ENCODE measurements around the gene TMEM179.
"Not testable (repeated sequence)": the region's sequence is repeated elsewhere in the genome, so short reads cannot be mapped to it uniquely, and the experiment has no call there.

The TMEM179 gene

DNA sequence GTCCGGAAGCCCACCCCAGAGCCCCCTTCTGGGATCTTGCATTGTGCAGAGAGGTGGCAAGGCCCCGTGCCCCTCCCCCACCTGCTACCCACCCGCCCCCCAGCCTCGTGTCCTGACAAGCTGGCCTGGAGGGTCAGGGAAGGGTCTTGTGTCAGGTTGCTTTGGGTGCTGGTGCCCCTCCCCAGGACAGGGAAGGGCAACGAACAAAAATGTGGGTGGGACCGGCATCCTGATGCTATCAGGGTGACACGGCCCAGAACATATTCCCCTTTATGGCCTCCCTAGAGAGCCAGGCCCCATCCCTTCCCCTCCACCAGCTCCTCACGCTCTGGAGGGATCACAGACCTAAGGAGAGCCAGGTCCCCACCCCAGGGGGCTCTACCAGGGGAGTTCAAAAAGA lies 38.7 kb upstream of the TMEM179 start:
- Histone ChIP-seq H3K9ac (ENCODE audit: low read length) (no peak overlapping the region), H3K4me1 (ENCODE audit: control insufficient read depth, insufficient read depth, low read length) (no peaks in the 10 kb centered on the region), H3K27me3 (ENCODE audit: control insufficient read depth, insufficient read depth, low read length) (peaks cover 8% of the 10 kb centered on the region), H3K27ac (ENCODE audit: low read depth, low read length) (no peak overlapping the region), H3K4me3 (ENCODE audit: low read length) (no peak overlapping the region), H3K36me3 (ENCODE audit: control insufficient read depth, insufficient read depth, low read length) (no peaks in the 10 kb centered on the region)

DNA sequence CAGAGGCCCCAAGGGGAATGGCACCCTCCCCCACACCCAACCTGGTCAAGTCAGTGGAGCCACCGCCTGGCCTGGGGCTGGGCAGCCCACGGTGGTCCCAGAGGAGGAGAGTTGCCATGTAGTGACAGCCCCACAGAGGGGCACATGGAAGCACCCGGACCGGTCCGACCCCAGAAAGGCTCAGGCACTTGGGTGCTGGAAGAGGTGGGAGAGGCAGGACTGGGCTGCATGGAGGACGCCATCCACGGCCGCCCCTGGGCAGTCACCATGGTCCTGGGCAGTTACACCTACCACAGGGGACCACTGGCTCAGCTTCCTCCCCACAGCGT lies 37.9 kb upstream of the TMEM179 start:
- Histone ChIP-seq H3K27me3 (ENCODE audit: control insufficient read depth, insufficient read depth, low read length) (peaks cover 8% of the 10 kb centered on the region), H3K36me3 (ENCODE audit: control insufficient read depth, insufficient read depth, low read length) (no peaks in the 10 kb centered on the region), H3K27ac (ENCODE audit: low read depth, low read length) (no peak overlapping the region), H3K9ac (ENCODE audit: low read length) (no peak overlapping the region), H3K4me3 (ENCODE audit: low read length) (no peak overlapping the region), H3K4me1 (ENCODE audit: control insufficient read depth, insufficient read depth, low read length) (no peaks in the 10 kb centered on the region)

DNA sequence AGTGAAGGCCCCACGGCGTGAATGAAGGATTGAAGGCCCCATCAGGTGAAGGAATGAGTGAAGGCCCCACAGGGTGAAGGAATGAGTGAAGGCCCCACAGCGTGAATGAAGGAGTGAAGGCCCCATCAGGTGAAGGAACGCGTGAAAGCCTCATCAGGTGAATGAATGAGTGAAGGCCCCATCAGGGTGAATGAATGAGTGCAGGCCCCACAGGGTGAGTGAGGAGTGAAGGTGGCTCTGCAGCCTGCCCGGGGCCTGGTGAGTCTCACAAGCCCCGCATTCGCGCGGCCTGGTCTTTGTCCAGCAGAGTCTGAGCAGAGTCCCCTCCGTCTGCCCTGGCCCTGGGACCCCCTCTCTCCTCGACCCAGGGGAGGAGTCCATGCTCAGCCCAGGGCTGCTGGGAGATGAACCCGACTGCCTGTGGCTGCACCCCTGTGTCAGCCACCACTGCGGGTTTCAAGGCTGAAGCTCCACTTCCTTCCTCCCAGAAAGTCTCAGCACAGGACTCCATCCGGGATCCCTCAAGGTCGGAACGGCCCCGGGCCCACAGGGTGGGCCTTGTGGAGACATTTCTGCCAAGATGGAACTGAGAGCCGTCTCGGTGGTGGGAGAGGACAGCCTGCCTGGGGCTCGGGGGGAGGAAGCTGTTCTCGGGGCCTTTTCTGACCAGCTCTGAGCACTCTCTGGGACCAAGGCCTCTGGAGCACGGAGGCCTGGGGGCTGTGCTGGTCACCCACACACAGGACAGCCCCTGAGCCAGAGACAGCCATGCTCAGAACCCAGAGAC lies 37.4 kb upstream of the TMEM179 start:
- H3K9ac ChIP-seq (ENCODE audit: low read length), result no peak overlapping the region
- H3K27me3 ChIP-seq (ENCODE audit: control insufficient read depth, insufficient read depth, low read length), result peaks cover 8% of the 10 kb centered on the region
- no peaks in the 10 kb centered on the region for H3K36me3 ChIP-seq (ENCODE audit: control insufficient read depth, insufficient read depth, low read length)
- H3K4me3 ChIP-seq (ENCODE audit: low read length), result no peak overlapping the region
- H3K27ac ChIP-seq (ENCODE audit: low read depth, low read length), result no peak overlapping the region
- H3K4me1 ChIP-seq (ENCODE audit: control insufficient read depth, insufficient read depth, low read length), result no peaks in the 10 kb centered on the region

DNA sequence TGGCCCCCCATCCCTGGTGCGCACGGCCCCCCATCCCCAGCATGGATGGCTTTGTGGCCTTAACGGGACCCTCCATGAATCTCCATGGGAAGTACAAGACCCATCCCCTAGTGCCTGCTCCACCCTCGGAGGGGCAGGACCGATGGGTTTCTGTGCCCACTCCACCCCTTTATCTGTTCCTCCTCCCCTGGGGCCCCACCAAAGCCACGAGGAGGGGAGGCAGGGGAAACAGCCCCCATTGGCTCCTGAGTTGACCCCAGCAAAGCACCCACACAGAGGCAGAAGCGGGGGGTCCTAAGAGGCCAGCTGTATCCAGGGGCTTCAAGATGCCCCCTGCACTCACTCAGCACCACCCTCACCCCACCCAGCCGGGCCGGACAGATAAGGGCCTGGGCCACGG lies 36.1 kb upstream of the TMEM179 start:
- Histone ChIP-seq H3K9ac (ENCODE audit: low read length) (no peak overlapping the region), H3K36me3 (ENCODE audit: control insufficient read depth, insufficient read depth, low read length) (no peaks in the 10 kb centered on the region), H3K4me1 (ENCODE audit: control insufficient read depth, insufficient read depth, low read length) (no peaks in the 10 kb centered on the region), H3K27me3 (ENCODE audit: control insufficient read depth, insufficient read depth, low read length) (peaks cover 8% of the 10 kb centered on the region), H3K4me3 (ENCODE audit: low read length) (no peak overlapping the region), H3K27ac (ENCODE audit: low read depth, low read length) (no peak overlapping the region)

DNA sequence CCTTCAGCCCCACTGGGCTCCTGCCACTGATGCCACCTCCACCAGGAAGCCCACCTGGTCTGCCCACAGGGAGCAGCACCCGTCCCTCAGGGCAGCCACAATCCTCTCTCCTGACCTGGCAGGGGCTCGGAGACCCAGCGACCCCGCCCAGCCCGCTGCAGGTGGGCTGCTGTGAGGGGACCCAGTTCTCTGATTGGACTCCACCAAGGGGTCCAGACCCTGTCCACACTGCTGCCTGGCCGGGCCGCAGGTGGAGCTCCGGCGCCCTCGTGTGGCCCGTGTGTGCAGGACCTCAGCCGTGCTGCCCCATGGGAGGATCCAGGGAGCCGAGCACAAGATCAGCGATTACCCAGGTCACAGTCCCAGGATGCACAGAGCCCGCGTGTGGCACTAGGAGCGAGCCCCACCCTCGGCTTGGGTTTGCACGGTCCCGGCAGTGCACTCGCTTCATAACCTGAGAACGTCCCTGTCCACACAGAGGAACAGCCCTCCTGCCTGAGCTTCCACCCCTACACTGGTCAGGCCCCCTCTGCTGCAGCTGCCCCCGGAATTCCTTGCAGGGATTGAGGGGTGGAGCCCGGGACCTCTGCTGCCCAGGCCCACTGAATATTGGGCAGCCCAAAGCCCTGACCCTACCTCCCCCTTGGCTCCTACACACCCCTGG lies 35.4 kb upstream of the TMEM179 start:
- H3K4me1 ChIP-seq (ENCODE audit: control insufficient read depth, insufficient read depth, low read length), result no peaks in the 10 kb centered on the region
- H3K9ac ChIP-seq (ENCODE audit: low read length), result no peak overlapping the region
- H3K36me3 ChIP-seq (ENCODE audit: control insufficient read depth, insufficient read depth, low read length), result no peaks in the 10 kb centered on the region
- no peak overlapping the region for H3K4me3 ChIP-seq (ENCODE audit: low read length)
- H3K27ac ChIP-seq (ENCODE audit: low read depth, low read length), result no peak overlapping the region
- H3K27me3 ChIP-seq (ENCODE audit: control insufficient read depth, insufficient read depth, low read length), result peaks cover 8% of the 10 kb centered on the region

DNA sequence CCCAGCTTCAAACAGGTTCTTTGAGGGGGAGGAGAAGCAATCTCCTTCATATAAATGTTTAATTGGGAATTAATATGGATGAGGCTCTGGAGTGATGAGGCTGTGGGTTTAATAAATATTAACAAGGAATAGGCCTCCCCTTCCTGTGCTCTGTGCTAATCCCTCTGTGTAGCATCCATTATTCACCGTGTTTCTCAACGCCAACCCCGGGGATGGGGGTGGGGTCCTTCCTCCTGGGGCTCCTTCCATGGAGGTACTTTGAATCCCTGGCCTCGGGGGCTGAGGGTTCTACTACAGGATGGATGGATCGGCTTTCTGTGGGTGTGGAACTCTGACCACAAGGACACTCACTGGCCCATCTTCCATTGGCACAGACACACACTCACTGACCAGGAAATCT lies 34.9 kb upstream of the TMEM179 start:
- H3K4me3 ChIP-seq (ENCODE audit: low read length), result no peak overlapping the region
- no peaks in the 10 kb centered on the region for H3K4me1 ChIP-seq (ENCODE audit: control insufficient read depth, insufficient read depth, low read length)
- no peak overlapping the region for H3K27ac ChIP-seq (ENCODE audit: low read depth, low read length)
- no peak overlapping the region for H3K9ac ChIP-seq (ENCODE audit: low read length)
- H3K36me3 ChIP-seq (ENCODE audit: control insufficient read depth, insufficient read depth, low read length), result no peaks in the 10 kb centered on the region
- H3K27me3 ChIP-seq (ENCODE audit: control insufficient read depth, insufficient read depth, low read length), result peaks cover 9% of the 10 kb centered on the region

DNA sequence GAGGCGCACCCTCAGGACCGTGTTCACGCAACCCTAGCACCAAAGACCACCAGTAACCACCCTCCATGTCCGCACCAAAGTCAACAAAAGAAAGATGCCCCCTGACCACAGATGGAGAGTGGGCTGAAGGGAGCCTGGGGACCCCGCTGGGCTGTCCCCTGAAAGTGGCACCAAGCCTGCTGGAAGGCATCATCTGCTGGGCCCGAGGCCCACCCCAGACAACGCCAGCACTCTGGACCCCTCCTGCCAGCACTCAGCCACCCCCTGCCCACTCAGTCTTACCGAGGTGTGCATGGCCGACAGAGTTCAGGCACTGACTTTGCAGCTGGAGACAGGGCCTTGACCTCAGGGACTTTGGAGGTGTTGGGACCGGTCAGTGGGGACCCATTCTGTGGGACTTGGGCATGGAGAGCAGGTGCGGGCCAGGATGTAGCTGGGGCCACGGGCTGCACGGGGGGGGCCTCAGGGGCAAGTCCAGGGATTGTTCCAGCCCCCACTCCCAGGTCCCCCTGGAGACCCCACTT lies 34.4 kb upstream of the TMEM179 start:
- H3K9ac ChIP-seq (ENCODE audit: low read length), result no peak overlapping the region
- no peak overlapping the region for H3K4me3 ChIP-seq (ENCODE audit: low read length)
- H3K27ac ChIP-seq (ENCODE audit: low read depth, low read length), result no peak overlapping the region
- no peaks in the 10 kb centered on the region for H3K4me1 ChIP-seq (ENCODE audit: control insufficient read depth, insufficient read depth, low read length)
- H3K27me3 ChIP-seq (ENCODE audit: control insufficient read depth, insufficient read depth, low read length), result peaks cover 12% of the 10 kb centered on the region
- no peaks in the 10 kb centered on the region for H3K36me3 ChIP-seq (ENCODE audit: control insufficient read depth, insufficient read depth, low read length)

DNA sequence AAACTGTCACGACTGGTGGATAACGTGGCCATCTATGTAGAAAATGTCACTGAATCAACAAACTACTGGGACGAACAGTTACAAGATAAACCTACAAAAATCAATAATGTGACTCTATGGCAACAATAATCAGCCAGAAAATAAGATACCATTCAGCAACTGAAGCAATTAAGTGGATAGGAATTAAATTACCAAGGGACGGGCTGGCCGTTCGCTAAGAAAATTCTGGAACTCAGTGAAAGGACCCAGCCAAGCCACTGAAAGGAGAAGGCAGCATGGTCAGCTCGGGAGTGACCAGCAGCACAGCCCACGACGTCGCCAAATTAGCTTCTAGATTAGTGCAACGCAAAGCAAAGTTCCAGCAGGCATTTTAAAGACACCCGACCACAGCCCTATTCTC lies 33.6 kb upstream of the TMEM179 start:
- Histone ChIP-seq H3K4me3 (ENCODE audit: low read length) (no peak overlapping the region), H3K36me3 (ENCODE audit: control insufficient read depth, insufficient read depth, low read length) (no peaks in the 10 kb centered on the region), H3K9ac (ENCODE audit: low read length) (no peak overlapping the region), H3K4me1 (ENCODE audit: control insufficient read depth, insufficient read depth, low read length) (no peaks in the 10 kb centered on the region), H3K27ac (ENCODE audit: low read depth, low read length) (no peak overlapping the region), H3K27me3 (ENCODE audit: control insufficient read depth, insufficient read depth, low read length) (peaks cover 12% of the 10 kb centered on the region)

DNA sequence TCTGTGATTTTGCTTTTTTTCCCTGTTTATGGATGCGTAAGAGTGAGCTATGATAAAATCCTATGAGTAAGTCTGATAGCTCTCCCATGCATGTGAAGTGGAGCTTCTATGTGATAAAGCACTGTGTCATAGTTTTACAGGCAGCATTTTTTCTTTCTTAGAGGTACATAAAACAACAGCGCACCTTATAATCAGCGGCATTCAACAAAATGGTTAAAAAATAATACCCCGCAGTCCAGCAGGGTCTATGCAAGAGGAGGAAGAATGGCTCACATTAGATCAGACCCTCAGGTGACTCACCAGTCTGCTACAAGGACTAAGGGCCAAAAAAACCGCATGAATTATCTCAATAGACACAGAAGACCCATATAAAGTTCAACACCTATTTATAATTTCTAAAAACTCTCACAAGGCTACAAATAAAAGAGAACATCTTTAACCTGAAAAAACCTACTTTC lies 33.0 kb upstream of the TMEM179 start:
- Histone ChIP-seq H3K27me3 (ENCODE audit: control insufficient read depth, insufficient read depth, low read length) (peaks cover 12% of the 10 kb centered on the region), H3K4me3 (ENCODE audit: low read length) (no peak overlapping the region), H3K9ac (ENCODE audit: low read length) (no peak overlapping the region)

DNA sequence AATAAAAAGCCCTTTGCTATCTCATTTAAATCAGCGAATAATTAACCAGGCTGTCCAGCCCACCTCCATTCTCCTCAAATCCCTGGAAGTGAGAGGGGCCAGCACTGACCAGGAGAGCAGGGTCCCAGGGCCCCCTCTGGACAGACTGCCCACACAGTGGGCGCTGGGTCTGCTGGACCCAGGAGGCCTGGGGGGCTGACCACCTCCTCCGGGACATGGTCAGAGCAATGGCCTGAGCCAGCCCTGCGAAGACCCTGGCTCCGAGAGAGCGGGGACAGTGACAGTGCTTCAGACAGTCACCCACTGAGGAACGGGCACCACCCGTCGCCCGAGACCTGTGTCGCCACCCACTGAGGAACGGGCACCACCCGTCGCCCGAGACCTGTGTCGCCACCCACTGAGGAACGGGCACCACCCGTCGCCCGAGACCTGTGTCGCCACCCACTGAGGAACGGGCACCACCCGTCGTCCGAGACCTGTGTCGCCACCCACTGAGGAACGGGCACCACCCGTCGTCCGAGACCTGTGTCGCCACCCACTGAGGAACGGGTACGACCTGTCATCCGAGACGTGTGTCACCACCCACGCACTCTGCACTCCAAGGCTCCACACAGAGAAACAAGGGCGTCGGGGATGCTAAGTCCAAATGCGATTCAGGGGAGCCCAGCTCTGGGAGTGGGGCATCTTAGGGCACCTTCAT lies 32.4 kb upstream of the TMEM179 start:
- H3K27me3 ChIP-seq (ENCODE audit: control insufficient read depth, insufficient read depth, low read length), result peaks cover 12% of the 10 kb centered on the region
- not testable (repeated sequence) for H3K4me3 ChIP-seq (ENCODE audit: low read length); H3K9ac ChIP-seq (ENCODE audit: low read length); H3K27ac ChIP-seq (ENCODE audit: low read depth, low read length); H3K4me1 ChIP-seq (ENCODE audit: control insufficient read depth, insufficient read depth, low read length); H3K36me3 ChIP-seq (ENCODE audit: control insufficient read depth, insufficient read depth, low read length)

More for the DNA sequence above, 33.0 kb upstream of the TMEM179 start:
- H3K27ac ChIP-seq (ENCODE audit: low read depth, low read length), result no peak overlapping the region
- no peaks in the 10 kb centered on the region for H3K4me1 ChIP-seq (ENCODE audit: control insufficient read depth, insufficient read depth, low read length)
- H3K36me3 ChIP-seq (ENCODE audit: control insufficient read depth, insufficient read depth, low read length), result no peaks in the 10 kb centered on the region

DNA sequence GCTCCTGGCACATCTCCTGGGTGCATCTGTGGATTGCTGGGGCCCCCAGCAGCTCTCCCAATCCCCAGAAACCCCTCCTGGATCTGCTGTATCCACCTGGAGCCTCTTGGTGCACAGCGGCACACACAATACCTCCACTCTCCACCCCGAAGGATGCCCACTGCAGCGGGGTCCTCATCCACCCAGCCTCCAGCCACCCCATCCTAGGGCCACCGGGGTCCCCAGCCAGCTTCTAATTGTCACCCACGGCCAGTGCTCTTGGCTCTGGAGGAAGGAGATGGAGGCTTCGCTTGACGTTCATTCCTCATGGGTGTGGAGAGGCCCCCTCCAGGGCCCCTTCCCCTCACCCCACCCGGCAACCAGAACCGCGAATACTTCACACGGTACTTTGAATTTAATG lies 31.6 kb upstream of the TMEM179 start:
- Histone ChIP-seq H3K36me3 (ENCODE audit: control insufficient read depth, insufficient read depth, low read length) (no peaks in the 10 kb centered on the region), H3K27me3 (ENCODE audit: control insufficient read depth, insufficient read depth, low read length) (peaks cover 12% of the 10 kb centered on the region), H3K27ac (ENCODE audit: low read depth, low read length) (no peak overlapping the region), H3K4me3 (ENCODE audit: low read length) (no peak overlapping the region), H3K9ac (ENCODE audit: low read length) (no peak overlapping the region), H3K4me1 (ENCODE audit: control insufficient read depth, insufficient read depth, low read length) (no peaks in the 10 kb centered on the region)

DNA sequence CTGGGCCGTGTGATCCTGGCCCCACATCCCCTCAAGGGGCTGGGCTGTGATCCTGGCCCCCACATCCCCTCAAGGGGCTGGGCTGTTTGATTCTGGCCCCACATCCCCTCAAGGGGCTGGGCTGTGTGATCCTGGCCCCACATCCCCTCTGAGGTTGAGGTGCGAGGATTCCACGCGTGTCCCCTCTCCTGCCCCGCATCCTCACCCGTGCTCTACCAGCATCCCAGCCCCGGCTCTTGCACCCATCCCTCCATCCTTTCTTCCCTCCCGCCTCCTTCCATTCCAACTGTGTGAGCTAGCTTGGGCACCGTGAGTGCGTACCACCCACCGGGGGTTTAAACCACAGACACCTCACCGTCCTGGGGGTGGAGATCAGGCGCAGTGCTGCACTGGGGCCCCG lies 31.1 kb upstream of the TMEM179 start:
- peaks cover 12% of the 10 kb centered on the region for H3K27me3 ChIP-seq (ENCODE audit: control insufficient read depth, insufficient read depth, low read length)

More for the DNA sequence above, 31.1 kb upstream of the TMEM179 start:
- H3K4me3 ChIP-seq (ENCODE audit: low read length), result no peak overlapping the region
- no peak overlapping the region for H3K27ac ChIP-seq (ENCODE audit: low read depth, low read length)
- no peaks in the 10 kb centered on the region for H3K36me3 ChIP-seq (ENCODE audit: control insufficient read depth, insufficient read depth, low read length)
- no peak overlapping the region for H3K9ac ChIP-seq (ENCODE audit: low read length)
- no peaks in the 10 kb centered on the region for H3K4me1 ChIP-seq (ENCODE audit: control insufficient read depth, insufficient read depth, low read length)
